K562 (cell line): ENCODE results near the gene AGK. TPM values are rescaled to one million over a fixed set of nuclear protein-coding genes. Genes with fewer than 3 reads are reported as not detected.
A peak's percentile ranks its signal among the peaks of the same experiment; 100 is the strongest.

ENCODE experiments used
- ATAC-seq: fragments of 200-7000 bp; cut with Tn5 transposase; 3 replicates; pipeline ENCODE4 v1.9.1; 2020; ENCODE audit warnings: moderate library complexity
- BruUV-seq: library from RNA; stranded (reverse); fragments of 400-500 nt; replicated peaks from 2 replicates; lab custom pipeline; 2021; lab: Mats Ljungman, UMichigan
- CTCF ChIA-PET: fragments of 300-600 bp; formaldehyde crosslinking; extraction: SDS; loops from one replicate; lab custom pipeline; 2021; ENCODE audit warnings: low intra/inter-chr PET ratio; lab: Yijun Ruan, JAX
- POLR2A ChIA-PET: fragments of 300-600, 350-650 bp; sonication (Branson Sonifier 250); formaldehyde crosslinking; extraction: SDS; loops from one replicate; lab custom pipeline; 2021; ENCODE audit warnings: antibody characterized with exemption, inconsistent platforms; lab: Yijun Ruan, JAX
- DNase-seq, 4 experiments: peaks; one replicate each; pipeline versions ENCODE4 v3.0.0 to v3.0.0-alpha.2; 2011 to 2018; ENCODE audit warnings: low spot score in 3 of 4, mixed read lengths in 3 of 4; ENCODE audit errors: extremely low read depth in 1 of 4
- FAIRE-seq: peaks from 2 replicates; lab custom pipeline; 2011; peaks lifted over from hg19 to GRCh38; lab: Jason Lieb, UNC
- H2AFZ ChIP-seq: 2 replicates; pipeline ENCODE4 v1.6.0; 2011; ENCODE audit warnings: low read depth, low read length, control low read depth, inconsistent platforms
- H3K27ac ChIP-seq: fragments of 200-600 bp; 3 replicates; pipeline ENCODE4 v1.8.0; 2011; ENCODE audit warnings: low read depth, mild to moderate bottlenecking, control low read depth, inconsistent platforms, low read length, moderate library complexity, mixed read lengths; ENCODE audit errors: extremely low read depth
- H3K27me3 ChIP-seq, 2 experiments: fragments of 300-600 bp in 1 of 2; 2 replicates in 1 of 2; 3 replicates in 1 of 2; pipeline versions ENCODE4 v1.6.0 to v1.8.0; 2011; ENCODE audit warnings: inconsistent platforms in 2 of 2, low read length in 2 of 2, mild to moderate bottlenecking in 1 of 2, mixed read lengths in 1 of 2, moderate library complexity in 1 of 2; ENCODE audit not compliant: control insufficient read depth in 2 of 2, insufficient read depth in 2 of 2
- H3K36me3 ChIP-seq: fragments of 300-600 bp; 3 replicates; pipeline ENCODE4 v1.8.0; 2011; ENCODE audit warnings: mild to moderate bottlenecking, low read length, inconsistent platforms; ENCODE audit not compliant: control insufficient read depth, insufficient read depth
- H3K4me1 ChIP-seq, 2 experiments: fragments of 200-600 bp in 1 of 2; replicated peaks in 1 of 2; 2 replicates in 1 of 2; 3 replicates in 1 of 2; pipeline versions ENCODE4 v1.5.1 to v1.8.0; 2011; ENCODE audit warnings: inconsistent platforms in 2 of 2, low read length in 2 of 2, mild to moderate bottlenecking in 1 of 2, mixed read lengths in 1 of 2, moderate library complexity in 1 of 2; ENCODE audit not compliant: control insufficient read depth in 2 of 2, insufficient read depth in 2 of 2
- H3K4me2 ChIP-seq: 2 replicates; pipeline ENCODE4 v1.6.1; 2011; ENCODE audit warnings: low read length, control low read depth, inconsistent platforms, mixed read lengths; ENCODE audit not compliant: insufficient read depth
- H3K4me3 ChIP-seq: fragments of 200-600 bp; sonication (generic), shearing (Covaris generic); 2 replicates; pipeline ENCODE4 v1.5.1; 2016; ENCODE audit warnings: control low read depth, inconsistent platforms
- H3K79me2 ChIP-seq: fragments of 200-600 bp; 3 replicates; pipeline ENCODE4 v1.8.0; 2011; ENCODE audit warnings: low read length, inconsistent platforms; ENCODE audit not compliant: control insufficient read depth, insufficient read depth
- H3K9ac ChIP-seq, 2 experiments: 2 replicates each; pipeline versions ENCODE4 v1.6.0 to v1.6.1; 2011; ENCODE audit warnings: low read depth in 2 of 2, low read length in 2 of 2, control low read depth in 1 of 2, inconsistent platforms in 1 of 2, mild to moderate bottlenecking in 1 of 2, mixed read lengths in 1 of 2; ENCODE audit not compliant: insufficient read depth in 1 of 2
- H3K9me1 ChIP-seq: one replicate; pipeline ENCODE4 v1.6.0; 2011; ENCODE audit warnings: inconsistent platforms, mild to moderate bottlenecking, low read length, moderate library complexity; ENCODE audit not compliant: control insufficient read depth, insufficient read depth
- H3K9me3 ChIP-seq: replicated peaks from 2 replicates; pipeline ENCODE4 v1.5.1; 2011; ENCODE audit warnings: low read depth, low read length, inconsistent platforms; ENCODE audit not compliant: control insufficient read depth, insufficient read depth
- H4K20me1 ChIP-seq: replicated peaks from 2 replicates; pipeline ENCODE4 v1.6.1; 2011; ENCODE audit warnings: low read length, inconsistent platforms, mixed read lengths; ENCODE audit not compliant: control insufficient read depth, insufficient read depth
- NFIC ChIP-seq: fragments of 450-650 bp; IDR thresholded peaks from 2 replicates; pipeline ENCODE4 v1.6.1; 2017; ENCODE audit warnings: mild to moderate bottlenecking, inconsistent platforms
- TAF7 ChIP-seq: fragments of 450-650 bp; IDR thresholded peaks from 2 replicates; pipeline ENCODE4 v1.6.1; 2016; ENCODE audit warnings: missing genetic modification characterization, missing compliant biosample characterization
- TBP ChIP-seq: optimal IDR thresholded peaks from 2 replicates; pipeline ENCODE3; 2011; ENCODE audit warnings: low read depth, low read length, improper control_type of control experiment
- ZNF354B ChIP-seq: fragments of 250-450 bp; sonication (Bioruptor Pico); IDR thresholded peaks from 2 replicates; pipeline ENCODE4 v1.4.0; 2020
- ZNF584 ChIP-seq: fragments of 200-800 bp; sonication (Bioruptor generic); IDR thresholded peaks from 2 replicates; pipeline ENCODE4 v1.6.1; 2016; ENCODE audit warnings: low read depth, mild to moderate bottlenecking, missing genetic modification characterization, missing compliant biosample characterization
- WGBS: fragments of 100-300 bp; shearing (Covaris generic); methylation state at CpG from one replicate; pipeline ENCODE4 v1.1.6; 2016; ENCODE audit warnings: low coverage, mixed read lengths; ENCODE audit not compliant: insufficient coverage; ENCODE audit errors: missing lambda C conversion rate; 5-methylcytosine and 5-hydroxymethylcytosine counted together
- in situ Hi-C: fragments of 300-500 bp; cut with MboI; formaldehyde crosslinking; loops from 4 replicates; pipeline ENCODE4 v1.15.0; 2018; ENCODE audit warnings: inconsistent platforms, mixed read lengths
- intact Hi-C: fragments of 100-400 bp; cut with micrococcal nuclease; formaldehyde crosslinking; loops from 2 replicates; pipeline ENCODE4 v1.14.2; 2022
- polyA plus RNA-seq, 8 experiments: library from polyadenylated mRNA; depleted of rRNA in 4 of 8; stranded (reverse) in 5 of 8; unstranded in 3 of 8; fragments of >200 nt; fragmentation: Nextera tagmentation in 2 of 8; fragmentation: Illumina TruSeq in 1 of 8; extraction: Ambion mirVana in 2 of 8; extraction: Trizol in 1 of 8; gene quantifications; 2 replicates each; pipeline versions ENCODE4 v1.2.1 to v1.2.3, GENCODE V29; 2011 to 2014; ENCODE audit warnings: inconsistent platforms in 1 of 8, missing spikeins in 1 of 8
- total RNA-seq, 7 experiments: library from RNA; depleted of rRNA in 6 of 7; stranded (reverse); fragments of >200 nt in 6 of 7; fragmentation: Illumina TruSeq in 2 of 7; extraction: Trizol in 2 of 7; gene quantifications; 2 replicates each; pipeline versions ENCODE4 v1.2.1 to v1.2.3, GENCODE V29; 2011 to 2021; ENCODE audit warnings: low replicate concordance in 1 of 7
- TF ChIP-seq, protein P1 (sequence below): IDR thresholded peaks from 2 replicates; pipeline ENCODE4 v1.6.1; 2012; ENCODE audit warnings: low read depth, low read length, improper control_type of control experiment, borderline replicate concordance
- TF ChIP-seq, protein P2 (sequence below): fragments of 250-450 bp; sonication (Bioruptor Pico); IDR thresholded peaks from 2 replicates; pipeline ENCODE4 v1.5.0; 2020; ENCODE audit warnings: mild to moderate bottlenecking
- TF ChIP-seq, protein P3 (sequence below): fragments of 250-450 bp; sonication (Bioruptor Pico); IDR thresholded peaks from 2 replicates; pipeline ENCODE4 v1.5.0; 2020; ENCODE audit warnings: mild to moderate bottlenecking, borderline replicate concordance

Gene AGK
- total and polyA plus RNA-seq, 9 of the 15 experiments (the other 6 are each of a cell fraction or from before 2014, with no cell fraction given) = 50.7 to 128 (median 71.8) TPM

DNA sequence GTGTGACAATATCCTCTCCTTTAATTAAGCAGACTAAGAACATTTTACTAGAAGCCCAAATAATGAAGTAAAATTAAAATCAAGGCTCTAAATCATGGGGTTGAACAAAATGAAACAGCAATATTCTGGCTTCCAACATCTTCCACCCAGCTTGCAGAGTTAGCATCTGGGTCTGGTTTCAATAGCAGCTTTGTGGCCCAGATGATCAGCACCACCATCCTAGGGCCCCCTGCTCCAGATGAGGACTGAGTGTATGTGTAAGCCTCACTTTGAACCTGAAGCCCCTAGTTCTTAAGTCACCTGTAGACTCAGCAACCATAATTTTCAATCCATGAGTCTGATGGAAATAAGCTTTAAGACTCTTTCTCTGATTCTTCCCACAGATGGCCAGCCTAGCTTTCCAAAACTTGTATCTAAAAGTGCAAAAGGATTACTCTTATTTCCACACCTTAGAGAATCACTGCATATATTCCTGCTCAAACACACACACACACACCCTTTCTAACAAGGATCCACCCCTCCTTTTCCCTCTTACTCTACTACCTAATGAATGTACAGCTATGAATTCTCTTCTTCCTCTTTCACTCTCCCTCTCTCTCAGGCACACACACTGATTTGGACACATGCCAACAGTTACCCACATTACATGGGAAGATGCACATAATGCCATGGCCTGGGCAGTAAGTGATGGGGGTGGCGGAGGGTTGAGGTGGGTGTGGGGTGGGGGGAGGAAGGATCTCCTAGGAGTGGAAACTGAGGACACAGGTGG lies 147.2 kb downstream of the AGK start:
- no peaks in the 10 kb centered on the region; the same call in none of the 2 replicates for H4K20me1 ChIP-seq
- peaks cover 0 to 10% of the 10 kb centered on the region in 2 experiments; a peak in 2 of 5 replicates for H3K4me1 ChIP-seq
- WGBS = 0% methylated on average over 1 of the region's 1 CpG
- no peak for DNase-seq
- H3K9me3 ChIP-seq = no peaks in the 10 kb centered on the region
- no peaks in the 10 kb centered on the region for H3K36me3 ChIP-seq
- H3K4me3 ChIP-seq = no peak overlapping the region
- in situ Hi-C loops = no loop called here
- intact Hi-C loops = no loop called here
- POLR2A ChIA-PET = interaction anchor here (1.0 kb wide), 1 partner anchor 9 kb away, joined by 3 read pairs; no protein-coding TSS in a partner anchor
- no peak for FAIRE-seq
- no peak overlapping the region for H3K9ac ChIP-seq
- no peak overlapping the region for H3K27ac ChIP-seq
- no peak for ATAC-seq
- no peak overlapping the region for H2AFZ ChIP-seq
- peaks cover 42 to 48% of the 10 kb centered on the region in 2 experiments for H3K27me3 ChIP-seq
- BruUV-seq = no TSS peak
- H3K4me2 ChIP-seq = no peak overlapping the region
- CTCF ChIA-PET = no interaction called here
- H3K79me2 ChIP-seq = no peaks in the 10 kb centered on the region
- TF ChIP-seq NFIC = peak; percentile 86
- no peak for TF ChIP-seq TBP
- H3K9me1 ChIP-seq = no peaks in the 10 kb centered on the region

DNA sequence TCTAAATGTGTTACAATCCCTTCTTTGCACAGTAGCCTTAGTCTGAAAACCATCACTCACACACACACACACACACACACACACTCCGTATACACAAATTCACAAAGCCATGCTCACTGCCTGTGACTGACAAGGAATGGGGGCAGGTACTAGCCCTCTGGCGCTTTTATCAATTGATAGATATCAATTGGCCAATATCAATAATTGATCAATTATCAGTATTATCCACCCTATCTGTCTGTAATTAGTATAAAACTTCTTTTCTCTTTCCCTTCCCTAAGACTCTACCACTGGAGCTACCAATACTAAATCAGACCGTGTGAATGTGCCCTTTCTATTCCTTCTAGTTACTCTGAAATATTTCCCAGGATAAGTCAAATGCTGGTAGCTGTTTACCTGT lies 148.7 kb downstream of the AGK start:
- no TSS peak for BruUV-seq
- intact Hi-C loops (no loop called here), in situ Hi-C loops (no loop called here)
- no peak overlapping the region for H2AFZ ChIP-seq
- no peaks in the 10 kb centered on the region for H3K36me3 ChIP-seq
- H4K20me1 ChIP-seq = no peaks in the 10 kb centered on the region; the same call in none of the 2 replicates
- H3K79me2 ChIP-seq = no peaks in the 10 kb centered on the region
- H3K9ac ChIP-seq = no peak overlapping the region
- no peak overlapping the region for H3K4me3 ChIP-seq
- no peak overlapping the region for H3K27ac ChIP-seq
- H3K4me2 ChIP-seq = no peak overlapping the region
- 0% methylated on average over 3 of the region's 3 CpGs for WGBS
- DNase-seq (no peak), ATAC-seq (no peak), FAIRE-seq (no peak)
- peaks cover 53 to 55% of the 10 kb centered on the region in 2 experiments for H3K27me3 ChIP-seq
- peaks cover 0 to 10% of the 10 kb centered on the region in 2 experiments; a peak in 2 of 5 replicates for H3K4me1 ChIP-seq
- no peaks in the 10 kb centered on the region for H3K9me1 ChIP-seq
- ChIA-PET CTCF (no interaction called here), POLR2A (interaction anchor here (1.5 kb wide), 1 partner anchor 8 kb away, joined by 3 read pairs; the partner anchor contains the start of gene WEE2)
- H3K9me3 ChIP-seq = no peaks in the 10 kb centered on the region
- TF ChIP-seq ZNF354B (CRISPR knock-in tag) (no peak), ZNF584 (CRISPR knock-in tag) (no peak), TAF7 (tag) (no peak)
- TF ChIP-seq, protein P1, sequence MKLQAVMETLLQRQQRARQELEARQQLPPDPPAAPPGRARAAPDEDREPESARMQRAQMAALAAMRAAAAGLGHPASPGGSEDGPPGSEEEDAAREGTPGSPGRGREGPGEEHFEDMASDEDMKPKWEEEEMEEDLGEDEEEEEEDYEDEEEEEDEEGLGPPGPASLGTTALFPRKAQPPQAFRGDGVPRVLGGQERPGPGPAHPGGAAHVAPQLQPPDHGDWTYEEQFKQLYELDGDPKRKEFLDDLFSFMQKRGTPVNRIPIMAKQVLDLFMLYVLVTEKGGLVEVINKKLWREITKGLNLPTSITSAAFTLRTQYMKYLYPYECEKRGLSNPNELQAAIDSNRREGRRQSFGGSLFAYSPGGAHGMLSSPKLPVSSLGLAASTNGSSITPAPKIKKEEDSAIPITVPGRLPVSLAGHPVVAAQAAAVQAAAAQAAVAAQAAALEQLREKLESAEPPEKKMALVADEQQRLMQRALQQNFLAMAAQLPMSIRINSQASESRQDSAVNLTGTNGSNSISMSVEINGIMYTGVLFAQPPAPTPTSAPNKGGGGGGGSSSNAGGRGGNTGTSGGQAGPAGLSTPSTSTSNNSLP = no peak
- TF ChIP-seq, protein P2, sequence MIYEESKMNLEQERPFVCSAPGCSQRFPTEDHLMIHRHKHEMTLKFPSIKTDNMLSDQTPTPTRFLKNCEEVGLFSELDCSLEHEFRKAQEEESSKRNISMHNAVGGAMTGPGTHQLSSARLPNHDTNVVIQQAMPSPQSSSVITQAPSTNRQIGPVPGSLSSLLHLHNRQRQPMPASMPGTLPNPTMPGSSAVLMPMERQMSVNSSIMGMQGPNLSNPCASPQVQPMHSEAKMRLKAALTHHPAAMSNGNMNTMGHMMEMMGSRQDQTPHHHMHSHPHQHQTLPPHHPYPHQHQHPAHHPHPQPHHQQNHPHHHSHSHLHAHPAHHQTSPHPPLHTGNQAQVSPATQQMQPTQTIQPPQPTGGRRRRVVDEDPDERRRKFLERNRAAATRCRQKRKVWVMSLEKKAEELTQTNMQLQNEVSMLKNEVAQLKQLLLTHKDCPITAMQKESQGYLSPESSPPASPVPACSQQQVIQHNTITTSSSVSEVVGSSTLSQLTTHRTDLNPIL (CRISPR knock-in tag) = no peak
- TF ChIP-seq, protein P3, sequence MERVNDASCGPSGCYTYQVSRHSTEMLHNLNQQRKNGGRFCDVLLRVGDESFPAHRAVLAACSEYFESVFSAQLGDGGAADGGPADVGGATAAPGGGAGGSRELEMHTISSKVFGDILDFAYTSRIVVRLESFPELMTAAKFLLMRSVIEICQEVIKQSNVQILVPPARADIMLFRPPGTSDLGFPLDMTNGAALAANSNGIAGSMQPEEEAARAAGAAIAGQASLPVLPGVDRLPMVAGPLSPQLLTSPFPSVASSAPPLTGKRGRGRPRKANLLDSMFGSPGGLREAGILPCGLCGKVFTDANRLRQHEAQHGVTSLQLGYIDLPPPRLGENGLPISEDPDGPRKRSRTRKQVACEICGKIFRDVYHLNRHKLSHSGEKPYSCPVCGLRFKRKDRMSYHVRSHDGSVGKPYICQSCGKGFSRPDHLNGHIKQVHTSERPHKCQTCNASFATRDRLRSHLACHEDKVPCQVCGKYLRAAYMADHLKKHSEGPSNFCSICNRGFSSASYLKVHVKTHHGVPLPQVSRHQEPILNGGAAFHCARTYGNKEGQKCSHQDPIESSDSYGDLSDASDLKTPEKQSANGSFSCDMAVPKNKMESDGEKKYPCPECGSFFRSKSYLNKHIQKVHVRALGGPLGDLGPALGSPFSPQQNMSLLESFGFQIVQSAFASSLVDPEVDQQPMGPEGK (CRISPR knock-in tag) = no peak
